VCaP (cell line): ENCODE data around the gene DOCK8.

Experiments used
- H3K27ac ChIP-seq: fragments of 450-650 bp; 2 replicates; pipeline ENCODE4 v1.5.1; 2017
- CTCF ChIP-seq: fragments of 450-650 bp; conservative IDR thresholded peaks from 2 replicates; pipeline ENCODE4 v1.5.1; 2017; ENCODE audit warnings: mild to moderate bottlenecking, moderate library complexity

The DOCK8 gene

GRCh38 chr9:296411-296810, 81.7 kb downstream of the DOCK8 start:
- no peak for TF ChIP-seq CTCF
- H3K27ac ChIP-seq = no peak overlapping the region

GRCh38 chr9:297104-297972, 82.7 kb downstream of the DOCK8 start:
- no peak overlapping the region for H3K27ac ChIP-seq
- TF ChIP-seq CTCF = no peak

GRCh38 chr9:303502-303901, 88.8 kb downstream of the DOCK8 start:
- no peak overlapping the region for H3K27ac ChIP-seq
- TF ChIP-seq CTCF = no peak

- TF ChIP-seq CTCF = no peak
- H3K27ac ChIP-seq = peak overlapping the region; percentile 13; the same call in 1 of the 2 replicates
Measured at GRCh38 chr9:304106-304505, 89.4 kb downstream of the DOCK8 start.

GRCh38 chr9:304519-305185, 90.0 kb downstream of the DOCK8 start:
- no peak for TF ChIP-seq CTCF
- H3K27ac ChIP-seq = peak overlapping the region; percentile 13; the same call in 1 of the 2 replicates

- no peak for TF ChIP-seq CTCF
- no peak overlapping the region for H3K27ac ChIP-seq
Measured at GRCh38 chr9:306907-307306, 92.2 kb downstream of the DOCK8 start.

GRCh38 chr9:311841-312240, 97.2 kb downstream of the DOCK8 start:
- no peak overlapping the region for H3K27ac ChIP-seq
- no peak for TF ChIP-seq CTCF
